Measurements from ENCODE around the gene BCO2.
"Not testable (repeated sequence)": the region's sequence is repeated elsewhere in the genome, so short reads cannot be mapped to it uniquely, and the experiment has no call there.

Gene BCO2

GRCh38 chr11:112182867-112183266 is 7.6 kb downstream of the BCO2 start:
- no peak overlapping the region for H3K4me3 ChIP-seq (replicated peaks; ENCODE audit: insufficient read depth, low read length)
- no peak for DNase-seq (ENCODE audit: low read depth in 1 of 2, low spot score in 1 of 2)
- no peak for TF ChIP-seq REST (IDR thresholded peaks at IDR 0.05; ENCODE audit: insufficient replicate concordance, low read depth)
- no peak for TF ChIP-seq GABPA (IDR thresholded peaks at IDR 0.05; ENCODE audit: low read depth)
- TF ChIP-seq CTCF (IDR thresholded peaks at IDR 0.05; ENCODE audit: insufficient read depth, low read length): no peak
- no peak for TF ChIP-seq SPI1 (IDR thresholded peaks at IDR 0.05; ENCODE audit: borderline replicate concordance, low read depth)
- no peak for TF ChIP-seq POLR2AphosphoS5 (IDR thresholded peaks at IDR 0.05; ENCODE audit: low read depth)
- no peaks in the 10 kb centered on the region for H3K27me3 ChIP-seq (ENCODE audit: insufficient read depth, poor library complexity, severe bottlenecking)
- no peak overlapping the region for H3K27ac ChIP-seq (replicated peaks)

- H3K27ac ChIP-seq (replicated peaks): no peak overlapping the region
- TF ChIP-seq REST (IDR thresholded peaks at IDR 0.05; ENCODE audit: insufficient replicate concordance, low read depth) (no peak), POLR2AphosphoS5 (IDR thresholded peaks at IDR 0.05; ENCODE audit: low read depth) (no peak)
- no peak for DNase-seq (ENCODE audit: low read depth in 1 of 2, low spot score in 1 of 2)
- no peaks in the 10 kb centered on the region for H3K27me3 ChIP-seq (ENCODE audit: insufficient read depth, poor library complexity, severe bottlenecking)
- no peak overlapping the region for H3K4me3 ChIP-seq (replicated peaks; ENCODE audit: insufficient read depth, low read length)
These were observed 10.6 kb downstream of the BCO2 start for GRCh38 chr11:112185883-112186282.

- Histone ChIP-seq H3K4me3 (replicated peaks; ENCODE audit: insufficient read depth, low read length) (no peak overlapping the region), H3K27ac (replicated peaks) (no peak overlapping the region), H3K27me3 (ENCODE audit: insufficient read depth, poor library complexity, severe bottlenecking) (no peaks in the 10 kb centered on the region)
- DNase-seq (ENCODE audit: low read depth in 1 of 2, low spot score in 1 of 2): no peak
- TF ChIP-seq SPI1 (IDR thresholded peaks at IDR 0.05; ENCODE audit: borderline replicate concordance, low read depth) (no peak), GABPA (IDR thresholded peaks at IDR 0.05; ENCODE audit: low read depth) (no peak), REST (IDR thresholded peaks at IDR 0.05; ENCODE audit: insufficient replicate concordance, low read depth) (no peak), CTCF (IDR thresholded peaks at IDR 0.05; ENCODE audit: insufficient read depth, low read length) (no peak), POLR2AphosphoS5 (IDR thresholded peaks at IDR 0.05; ENCODE audit: low read depth) (no peak)
These were observed 11.0 kb downstream of the BCO2 start for GRCh38 chr11:112186304-112186703.

- not testable (repeated sequence) for H3K4me3 ChIP-seq (replicated peaks; ENCODE audit: insufficient read depth, low read length); DNase-seq (ENCODE audit: low read depth in 1 of 2, low spot score in 1 of 2); H3K27me3 ChIP-seq (ENCODE audit: insufficient read depth, poor library complexity, severe bottlenecking)
- H3K27ac ChIP-seq (replicated peaks): 0 out of 2 replicates have a peak overlapping the region, but pooled peaks have one; percentile 19
These were observed 19.8 kb downstream of the BCO2 start for GRCh38 chr11:112195113-112195512.
